Measurements from ENCODE around the gene SBF1. TPM values are rescaled to one million over a fixed set of nuclear protein-coding genes. Genes with fewer than 3 reads are reported as not detected.
A peak's percentile ranks its signal among the peaks of the same experiment; 100 is the strongest.

The SBF1 gene
- total RNA-seq, 2 donors from 2014 or later, result 68.3 to 101 TPM

GRCh38 chr22:50396751-50397370 is 78.0 kb downstream of the SBF1 start:
- intact Hi-C loops (cut with DNase I), result no loop called here
- Histone ChIP-seq H3K27ac (peak overlapping the region; percentile 5), H3K27me3 (no peaks in the 10 kb centered on the region), H3K9ac (ENCODE audit: low read depth in 2 of 2, low read length in 2 of 2) (no peak overlapping the region), H3K36me3 (no peaks in the 10 kb centered on the region), H3K9me3 (no peaks in the 10 kb centered on the region), H3K4me3 (no peak overlapping the region), H3K4me1 (peaks cover 6% of the 10 kb centered on the region)
- DNase-seq, result peak; percentile 45
- no peak for TF ChIP-seq CTCF (IDR thresholded peaks at IDR 0.05)

Other genes starting within 250 kb of the SBF1 start
- 10 to 100 TPM; 19.2 to 33.4 TPM for gene TUBGCP6, start 230.0 kb downstream of the SBF1 start, total RNA-seq
- 10 to 100 TPM; 40.5 to 59.1 TPM for gene HDAC10, start 223.8 kb downstream of the SBF1 start, total RNA-seq
- 1 to 10 TPM; 2.0 to 2.6 TPM for gene MAPK12, start 213.4 kb downstream of the SBF1 start, total RNA-seq
- gene MAPK11, start 204.7 kb downstream of the SBF1 start, total RNA-seq, result 1 to 10 TPM; 1.3 to 1.9 TPM
- gene PLXNB2, start 167.4 kb downstream of the SBF1 start, total RNA-seq, result 100 to 1,000 TPM; 270 to 339 TPM
- gene DENND6B, start 148.0 kb downstream of the SBF1 start, total RNA-seq, result 1 to 10 TPM; 2.4 to 4.0 TPM
- 10 to 100 TPM; 34.1 to 55.9 TPM for gene PPP6R2, start 131.7 kb downstream of the SBF1 start, total RNA-seq
- gene ADM2, start 6.5 kb upstream of the SBF1 start, total RNA-seq, result 1 to 10 TPM; 4.4 to 5.1 TPM
- not detected for gene MIOX, start 11.8 kb upstream of the SBF1 start, total RNA-seq
- gene LMF2, start 32.7 kb upstream of the SBF1 start, total RNA-seq, result 10 to 100 TPM; 51.1 to 60.0 TPM
- 10 to 100 TPM; 27.4 to 71.5 TPM for gene NCAPH2, start 33.2 kb upstream of the SBF1 start, total RNA-seq
- 1 to 10 TPM; 1.8 to 5.8 TPM for gene SCO2, start 50.6 kb upstream of the SBF1 start, total RNA-seq
- gene TYMP, start 55.0 kb upstream of the SBF1 start, total RNA-seq, result 10 to 100 TPM; 22.6 to 28.0 TPM
- gene KLHDC7B, start 70.9 kb upstream of the SBF1 start, total RNA-seq, result under 1 TPM; 0.07 to 0.16 TPM
- not detected for gene SYCE3, start 87.9 kb upstream of the SBF1 start, total RNA-seq
- 10 to 100 TPM; 20.1 to 21.7 TPM for gene CPT1B, start 103.4 kb upstream of the SBF1 start, total RNA-seq
- 10 to 100 TPM; 52.6 to 89.7 TPM for gene CHKB, start 107.8 kb upstream of the SBF1 start, total RNA-seq
- gene MAPK8IP2, start 125.8 kb upstream of the SBF1 start, total RNA-seq, result 1 to 10 TPM; 1.2 to 1.4 TPM
- gene ARSA, start 153.1 kb upstream of the SBF1 start, total RNA-seq, result 10 to 100 TPM; 40.6 to 61.0 TPM
- 1 to 10 TPM; 3.6 to 4.3 TPM for gene SHANK3, start 197.8 kb upstream of the SBF1 start, total RNA-seq